Vagina (tissue), 2 donors: Measurements from ENCODE around the gene CTDSP2. TPM values are rescaled to one million over a fixed set of nuclear protein-coding genes. Genes with fewer than 3 reads are reported as not detected.

Experiments
- DNase-seq, 2 donors: peaks; one replicate each; pipeline ENCODE4 v3.0.0-alpha.2; 2017; ENCODE audit errors: extremely low spot score in 2 of 2
- H3K27ac ChIP-seq: fragments of 200-600 bp; sonication (generic); one replicate; pipeline ENCODE4 v1.5.1; 2019
- H3K27me3 ChIP-seq: fragments of 200-600 bp; sonication (generic); one replicate; pipeline ENCODE4 v1.5.1; 2019
- H3K36me3 ChIP-seq, 2 donors: fragments of 200-600 bp; sonication (generic); one replicate each; pipeline ENCODE4 v1.5.1; 2017 to 2019
- H3K4me1 ChIP-seq: fragments of 200-600 bp; sonication (generic); one replicate; pipeline ENCODE4 v1.5.1; 2019
- H3K4me3 ChIP-seq, 2 donors: fragments of 200-600 bp; sonication (generic); 1 replicate in 1 of 2; 2 replicates in 1 of 2; pipeline ENCODE4 v1.5.1; 2016 to 2019
- H3K9me3 ChIP-seq: fragments of 200-600 bp; sonication (generic); one replicate; pipeline ENCODE4 v1.5.1; 2019
- POLR2A ChIP-seq, 2 donors: fragments of 450-650 bp; IDR thresholded peaks; one replicate each; pipeline ENCODE4 v1.6.1; 2017; ENCODE audit warnings: antibody characterized with exemption in 2 of 2, mild to moderate bottlenecking in 2 of 2, moderate library complexity in 2 of 2
- POLR2AphosphoS5 ChIP-seq, 2 donors: sonication (generic); formaldehyde crosslinking; IDR thresholded peaks; one replicate each; pipeline ENCODE4 v1.9.0; 2017; ENCODE audit warnings: antibody characterized with exemption in 2 of 2, mild to moderate bottlenecking in 2 of 2, low read depth in 1 of 2; ENCODE audit not compliant: insufficient read depth in 1 of 2
- intact Hi-C: fragments of 100-400 bp; cut with DNase I; formaldehyde crosslinking; loops from one replicate; pipeline ENCODE4 v1.15.1; 2023
- total RNA-seq: library from RNA; depleted of rRNA; stranded (reverse); fragments of >200 nt; gene quantifications from one replicate; pipeline ENCODE4 v1.2.3, GENCODE V29; 2016
- TF ChIP-seq, protein P1 (sequence below), 3 experiments: fragments of 450-650 bp in 2 of 3; fragments of 200-600 bp in 1 of 3; sonication (generic) in 1 of 3; IDR thresholded peaks; one replicate each; pipeline ENCODE4 v1.5.1; 2017 to 2019; ENCODE audit warnings: antibody characterized with exemption in 3 of 3, mild to moderate bottlenecking in 2 of 3, moderate library complexity in 2 of 3

Gene CTDSP2
- total RNA-seq, 1 donor from 2014 or later, result 108 TPM

DNA sequence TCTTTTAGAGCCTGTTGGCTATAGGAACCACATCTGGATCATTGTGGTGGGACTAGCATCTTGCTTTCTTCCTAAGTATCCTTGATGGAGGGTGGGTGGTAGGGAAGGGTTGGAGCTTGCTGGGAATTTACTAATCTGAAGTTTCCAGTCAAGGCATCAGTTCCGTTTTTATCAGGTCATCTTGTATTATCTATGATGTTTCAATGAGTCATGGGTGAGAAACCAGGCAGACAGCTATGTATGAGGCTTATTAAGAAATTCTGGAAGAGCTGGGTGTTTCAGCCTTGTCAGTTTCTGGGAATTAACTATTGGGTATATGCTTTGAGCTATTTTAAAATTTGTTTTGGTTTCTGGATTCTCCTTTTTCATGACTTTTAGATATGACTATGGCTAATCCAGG is 52.6 kb downstream of the CTDSP2 start:
- H3K4me1 ChIP-seq, result no peaks in the 10 kb centered on the region
- no peak for DNase-seq
- intact Hi-C loops, result no loop called here
- no peaks in the 10 kb centered on the region for H3K9me3 ChIP-seq
- TF ChIP-seq POLR2A (IDR thresholded peaks at IDR 0.05), result no peak
- peak in 1 of 2 donors; percentile 69 for TF ChIP-seq POLR2AphosphoS5 (IDR thresholded peaks at IDR 0.05; ENCODE audit: insufficient read depth in 1 of 2, low read depth in 1 of 2)
- TF ChIP-seq, protein P1, sequence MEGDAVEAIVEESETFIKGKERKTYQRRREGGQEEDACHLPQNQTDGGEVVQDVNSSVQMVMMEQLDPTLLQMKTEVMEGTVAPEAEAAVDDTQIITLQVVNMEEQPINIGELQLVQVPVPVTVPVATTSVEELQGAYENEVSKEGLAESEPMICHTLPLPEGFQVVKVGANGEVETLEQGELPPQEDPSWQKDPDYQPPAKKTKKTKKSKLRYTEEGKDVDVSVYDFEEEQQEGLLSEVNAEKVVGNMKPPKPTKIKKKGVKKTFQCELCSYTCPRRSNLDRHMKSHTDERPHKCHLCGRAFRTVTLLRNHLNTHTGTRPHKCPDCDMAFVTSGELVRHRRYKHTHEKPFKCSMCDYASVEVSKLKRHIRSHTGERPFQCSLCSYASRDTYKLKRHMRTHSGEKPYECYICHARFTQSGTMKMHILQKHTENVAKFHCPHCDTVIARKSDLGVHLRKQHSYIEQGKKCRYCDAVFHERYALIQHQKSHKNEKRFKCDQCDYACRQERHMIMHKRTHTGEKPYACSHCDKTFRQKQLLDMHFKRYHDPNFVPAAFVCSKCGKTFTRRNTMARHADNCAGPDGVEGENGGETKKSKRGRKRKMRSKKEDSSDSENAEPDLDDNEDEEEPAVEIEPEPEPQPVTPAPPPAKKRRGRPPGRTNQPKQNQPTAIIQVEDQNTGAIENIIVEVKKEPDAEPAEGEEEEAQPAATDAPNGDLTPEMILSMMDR (IDR thresholded peaks at IDR 0.05), result no peak
- H3K27ac ChIP-seq, result no peak overlapping the region
- peaks cover 0 to 57% of the 10 kb centered on the region in 2 donors for H3K36me3 ChIP-seq
- H3K4me3 ChIP-seq, result no peak overlapping the region
- no peaks in the 10 kb centered on the region for H3K27me3 ChIP-seq

DNA sequence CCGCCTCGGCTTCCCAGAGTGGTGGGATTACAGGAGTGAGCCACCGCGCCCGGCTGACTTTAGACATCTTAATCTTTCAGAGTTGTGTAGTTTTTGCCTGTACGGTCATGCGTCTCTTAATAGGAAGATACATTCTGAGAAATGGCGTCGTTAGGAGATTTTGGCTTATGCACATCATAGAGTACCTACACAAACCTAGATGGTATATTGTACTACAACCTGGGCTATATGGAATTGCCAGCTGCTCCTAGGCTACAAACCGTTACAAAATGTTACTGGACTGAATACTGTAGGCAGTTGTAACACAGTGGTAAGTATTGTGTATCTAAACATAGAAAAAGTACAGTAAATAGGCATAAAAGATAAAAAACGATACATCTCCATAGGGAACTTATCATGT is 62.7 kb downstream of the CTDSP2 start:
- Histone ChIP-seq H3K27me3 (no peaks in the 10 kb centered on the region), H3K27ac (no peak overlapping the region), H3K9me3 (no peaks in the 10 kb centered on the region), H3K36me3 (peaks cover 0 to 33% of the 10 kb centered on the region in 2 donors), H3K4me3 (no peak overlapping the region), H3K4me1 (peaks cover 21% of the 10 kb centered on the region)
- DNase-seq, result no peak
- intact Hi-C loops, result loop anchor here (2.0 kb wide), 1 partner anchor 59 kb away; no protein-coding TSS in a partner anchor
- TF ChIP-seq POLR2AphosphoS5 (IDR thresholded peaks at IDR 0.05; ENCODE audit: insufficient read depth in 1 of 2, low read depth in 1 of 2) (no peak), POLR2A (IDR thresholded peaks at IDR 0.05) (no peak)
- TF ChIP-seq, protein P1 (IDR thresholded peaks at IDR 0.05), result no peak

DNA sequence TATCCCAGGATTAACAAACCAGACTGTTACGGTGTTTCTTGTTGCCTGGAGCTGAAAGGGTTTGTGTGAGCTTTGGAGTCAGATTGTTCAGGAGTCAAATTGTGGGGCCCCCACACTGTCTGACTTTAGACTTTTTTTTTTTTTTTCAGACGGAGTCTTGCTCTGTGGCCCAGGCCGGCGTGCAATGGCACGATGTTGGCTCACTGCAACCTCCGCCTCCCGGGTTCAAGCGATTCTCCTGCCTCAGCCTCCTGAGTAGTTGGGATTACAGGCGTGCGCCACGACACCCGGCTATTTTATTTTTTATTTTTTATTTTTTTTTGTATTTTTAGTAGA is 63.1 kb downstream of the CTDSP2 start:
- TF ChIP-seq POLR2AphosphoS5 (IDR thresholded peaks at IDR 0.05; ENCODE audit: insufficient read depth in 1 of 2, low read depth in 1 of 2) (no peak), POLR2A (IDR thresholded peaks at IDR 0.05) (no peak)
- TF ChIP-seq, protein P1 (IDR thresholded peaks at IDR 0.05), result no peak
- H3K4me1 ChIP-seq, result peaks cover 21% of the 10 kb centered on the region
- intact Hi-C loops, result loop anchor here (2.0 kb wide), 1 partner anchor 59 kb away; no protein-coding TSS in a partner anchor
- H3K27ac ChIP-seq, result no peak overlapping the region
- H3K9me3 ChIP-seq, result no peaks in the 10 kb centered on the region
- no peak for DNase-seq
- H3K27me3 ChIP-seq, result no peaks in the 10 kb centered on the region
- peaks cover 0 to 29% of the 10 kb centered on the region in 2 donors for H3K36me3 ChIP-seq
- peak overlapping the region; percentile 83 to 87 for H3K4me3 ChIP-seq

DNA sequence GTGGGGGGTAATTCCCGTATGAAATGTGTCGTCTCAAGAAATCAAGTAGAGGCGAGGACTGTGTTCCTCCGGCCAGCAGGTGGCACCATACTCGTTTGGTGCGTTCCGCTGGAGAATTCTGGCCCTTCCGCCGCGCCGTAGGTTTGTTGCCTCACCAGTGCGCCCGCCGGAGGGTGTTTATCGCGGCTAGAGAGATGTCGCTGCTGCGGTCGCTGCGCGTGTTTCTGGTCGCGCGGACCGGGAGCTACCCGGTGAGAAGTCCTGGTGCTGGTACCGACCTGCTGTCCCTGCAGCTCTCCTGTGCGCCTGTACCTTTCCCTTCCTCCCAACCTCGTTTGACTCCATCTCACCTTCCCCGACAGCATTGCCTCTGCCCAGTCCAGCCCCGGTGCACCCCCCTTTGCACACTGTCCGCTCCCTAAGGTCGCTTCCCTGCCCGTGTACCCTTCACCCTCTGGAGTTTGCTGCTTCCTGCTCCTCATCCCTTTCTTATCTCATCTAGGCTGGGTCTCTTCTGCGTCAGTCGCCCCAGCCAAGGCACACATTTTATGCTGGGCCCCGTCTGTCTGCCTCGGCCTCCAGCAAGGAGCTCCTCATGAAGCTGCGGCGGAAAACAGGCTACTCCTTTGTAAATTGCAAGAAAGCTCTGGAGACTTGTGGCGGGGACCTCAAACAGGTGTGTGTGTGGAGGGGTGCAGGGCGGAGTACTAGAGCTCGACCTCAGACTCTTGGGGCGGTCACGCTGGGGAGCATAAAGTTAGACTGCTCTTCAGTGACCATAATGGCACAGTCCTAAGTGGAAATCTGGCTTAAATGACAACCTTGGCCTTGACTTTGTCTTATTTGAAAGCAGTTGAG is 63.7 kb downstream of the CTDSP2 start, which contains the start of gene TSFM:
TSFM (plus strand) TSS at position 180 of the 858 bp plus-strand sequence; CDS start at position 195, 15 bp downstream.
- intact Hi-C loops, result loop anchor here (2.0 kb wide), 1 partner anchor 58 kb away; no protein-coding TSS in a partner anchor
- peaks cover 21% of the 10 kb centered on the region for H3K4me1 ChIP-seq
- no peaks in the 10 kb centered on the region for H3K9me3 ChIP-seq
- H3K27me3 ChIP-seq, result no peaks in the 10 kb centered on the region
- no peak for DNase-seq
- peak within 1 kb of the TSS; percentile 67 for H3K27ac ChIP-seq
- H3K4me3 ChIP-seq, result peak within 1 kb of the TSS; percentile 83 to 87
- peaks cover 0 to 23% of the 10 kb centered on the region in 2 donors for H3K36me3 ChIP-seq
- peak; percentile 89 to 98 for TF ChIP-seq POLR2AphosphoS5 (IDR thresholded peaks at IDR 0.05; ENCODE audit: insufficient read depth in 1 of 2, low read depth in 1 of 2)
- TF ChIP-seq, protein P1 (IDR thresholded peaks at IDR 0.05), result peak; percentile 93 to 97 (median 96)
- peak in 1 of 2 donors; percentile 39 for TF ChIP-seq POLR2A (IDR thresholded peaks at IDR 0.05)

DNA sequence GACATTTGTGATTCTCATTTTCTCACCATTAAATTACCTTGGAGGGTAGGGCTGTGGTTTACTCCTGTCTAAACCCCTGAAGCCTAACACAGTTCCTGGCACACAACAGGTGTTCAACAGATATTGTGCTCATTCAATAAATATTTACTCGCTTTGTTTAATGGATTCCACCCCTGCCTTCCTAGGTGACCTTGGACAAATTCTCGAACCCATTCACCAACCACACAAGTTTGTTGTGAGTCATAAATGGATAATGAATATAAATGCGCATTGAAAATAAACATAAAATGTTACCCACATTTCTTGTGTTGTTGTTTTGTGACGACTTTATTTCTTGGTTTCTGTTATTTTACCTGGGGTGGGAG is 64.3 kb downstream of the CTDSP2 start:
- Histone ChIP-seq H3K27me3 (no peaks in the 10 kb centered on the region), H3K9me3 (no peaks in the 10 kb centered on the region), H3K27ac (peak overlapping the region; percentile 67), H3K4me1 (peaks cover 21% of the 10 kb centered on the region), H3K4me3 (peak overlapping the region; percentile 83 to 87), H3K36me3 (peaks cover 0 to 17% of the 10 kb centered on the region in 2 donors)
- intact Hi-C loops, result loop anchor here (2.0 kb wide), 1 partner anchor 57 kb away; no protein-coding TSS in a partner anchor
- no peak for DNase-seq
- TF ChIP-seq, protein P1 (IDR thresholded peaks at IDR 0.05), result no peak
- no peak for TF ChIP-seq POLR2A (IDR thresholded peaks at IDR 0.05)
- TF ChIP-seq POLR2AphosphoS5 (IDR thresholded peaks at IDR 0.05; ENCODE audit: insufficient read depth in 1 of 2, low read depth in 1 of 2), result no peak
